ENCODE measurements around the gene OGFR.

The OGFR gene

DNA sequence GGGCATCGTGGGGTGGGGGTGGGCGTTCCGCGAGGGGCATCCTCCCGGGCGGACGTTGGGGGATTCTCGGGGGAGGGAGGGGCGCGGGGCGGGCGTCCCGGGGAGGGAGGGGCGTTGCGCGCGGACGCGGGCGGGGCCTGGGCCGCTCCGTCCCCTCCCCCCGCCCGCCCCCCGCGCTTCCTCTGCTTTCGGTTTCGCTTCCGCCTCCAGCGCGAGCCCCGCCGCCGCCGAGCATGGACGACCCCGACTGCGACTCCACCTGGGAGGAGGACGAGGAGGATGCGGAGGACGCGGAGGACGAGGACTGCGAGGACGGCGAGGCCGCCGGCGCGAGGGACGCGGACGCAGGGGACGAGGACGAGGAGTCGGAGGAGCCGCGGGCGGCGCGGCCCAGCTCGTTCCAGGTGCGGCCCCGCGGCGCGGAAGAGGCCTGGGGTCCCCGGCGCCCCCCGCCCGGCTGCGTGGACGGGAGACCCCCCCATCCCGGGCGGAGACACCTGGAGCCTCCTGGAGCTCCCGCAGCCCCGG is at the start of gene OGFR:
TSS of gene OGFR (plus strand) at position 209 of the 528 bp plus-strand sequence. CDS start at position 234, 25 bp downstream.
- peak in 11 of 14 donors; percentile 21 to 66 (median 36) for DNase-seq

- no peak for DNase-seq
These were observed 49.7 kb upstream of the OGFR start for GRCh38 chr20:62754991-62755356.

- peak in 2 of 14 donors; percentile 9 to 33 for DNase-seq
These were observed 48.6 kb upstream of the OGFR start for GRCh38 chr20:62755817-62756724.

- DNase-seq = no peak
These were observed 46.3 kb upstream of the OGFR start for GRCh38 chr20:62758226-62758912.

DNA sequence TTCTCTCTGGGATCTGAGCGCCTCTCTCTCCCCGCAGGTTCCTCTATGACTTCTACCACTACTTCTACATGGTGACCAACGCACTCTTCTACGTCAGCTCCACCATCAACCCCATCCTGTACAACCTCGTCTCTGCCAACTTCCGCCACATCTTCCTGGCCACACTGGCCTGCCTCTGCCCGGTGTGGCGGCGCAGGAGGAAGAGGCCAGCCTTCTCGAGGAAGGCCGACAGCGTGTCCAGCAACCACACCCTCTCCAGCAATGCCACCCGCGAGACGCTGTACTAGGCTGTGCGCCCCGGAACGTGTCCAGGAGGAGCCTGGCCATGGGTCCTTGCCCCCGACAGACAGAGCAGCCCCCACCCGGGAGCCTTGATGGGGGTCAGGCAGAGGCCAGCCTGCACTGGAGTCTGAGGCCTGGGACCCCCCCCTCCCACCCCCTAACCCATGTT is 44.6 kb upstream of the OGFR start:
- DNase-seq = no peak

- no peak for DNase-seq
These were observed 44.2 kb upstream of the OGFR start for GRCh38 chr20:62760471-62760855.

DNA sequence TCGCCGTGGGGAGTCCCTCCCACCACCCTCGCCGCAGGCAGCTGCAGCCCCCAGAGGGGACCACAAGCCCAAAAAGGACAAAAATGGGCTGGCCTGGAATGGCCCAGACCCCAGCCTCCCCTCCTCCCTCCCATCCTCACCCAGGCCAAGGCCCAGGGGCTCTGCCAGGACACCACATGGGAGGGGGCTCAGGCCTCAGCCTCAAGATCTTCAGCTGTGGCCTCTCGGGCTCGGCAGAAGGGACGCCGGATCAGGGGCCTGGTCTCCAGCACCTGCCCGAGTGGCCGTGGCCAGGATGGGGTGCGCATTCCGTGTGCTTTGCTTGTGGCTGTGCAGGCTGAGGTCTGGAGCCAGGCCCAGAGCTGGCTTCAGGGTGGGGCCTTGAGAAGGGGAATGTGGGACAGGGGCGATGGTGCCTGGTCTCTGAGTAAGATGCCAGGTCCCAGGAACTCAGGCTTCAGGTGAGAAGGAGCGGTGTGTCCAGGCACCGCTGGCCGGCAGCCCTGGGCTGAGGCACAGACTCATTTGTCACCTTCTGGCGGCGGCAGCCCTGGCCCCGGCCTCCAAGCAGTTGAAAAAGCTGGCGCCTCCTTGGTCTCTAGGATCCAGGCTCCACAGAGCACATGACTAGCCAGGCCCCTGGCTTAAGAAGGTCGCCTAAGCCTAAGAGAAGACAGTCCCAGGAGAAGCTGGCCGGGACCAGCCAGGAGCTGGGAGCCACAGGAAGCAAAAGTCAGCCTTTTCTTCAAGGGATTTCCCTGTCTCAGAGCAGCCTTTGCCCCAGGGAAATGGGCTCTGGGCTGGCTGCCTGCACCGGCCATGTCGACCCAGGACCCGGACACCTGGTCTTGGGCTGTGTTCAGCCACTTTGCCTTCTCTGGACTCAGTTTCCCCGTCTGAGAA is 43.5 kb upstream of the OGFR start:
- peak in 7 of 14 donors; percentile 11 to 27 (median 18) for DNase-seq

DNA sequence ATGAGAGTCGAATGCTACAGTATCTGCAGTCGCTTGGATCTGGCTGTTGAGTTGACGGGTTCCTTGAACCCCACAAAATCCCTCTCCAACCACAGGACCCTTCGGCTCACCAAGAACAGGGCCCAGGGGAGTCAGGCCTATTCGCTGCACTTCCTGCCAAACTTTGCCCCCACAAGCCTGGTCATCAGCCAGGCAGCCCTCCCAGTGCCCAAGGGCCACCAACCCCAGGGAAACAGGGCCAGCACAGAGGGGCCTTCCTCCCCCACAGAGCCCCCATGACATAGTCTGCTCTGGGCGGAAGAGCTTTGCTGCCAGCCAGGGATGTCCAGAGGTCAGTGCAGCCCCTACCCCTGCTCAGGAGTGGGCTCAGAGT is 42.9 kb upstream of the OGFR start:
- no peak for DNase-seq

GRCh38 chr20:62762376-62762775 is 42.3 kb upstream of the OGFR start:
- DNase-seq = no peak

GRCh38 chr20:62762801-62763368 is 41.8 kb upstream of the OGFR start:
- DNase-seq = no peak

- no peak for DNase-seq
These were observed 41.2 kb upstream of the OGFR start for GRCh38 chr20:62763404-62763803.

DNA sequence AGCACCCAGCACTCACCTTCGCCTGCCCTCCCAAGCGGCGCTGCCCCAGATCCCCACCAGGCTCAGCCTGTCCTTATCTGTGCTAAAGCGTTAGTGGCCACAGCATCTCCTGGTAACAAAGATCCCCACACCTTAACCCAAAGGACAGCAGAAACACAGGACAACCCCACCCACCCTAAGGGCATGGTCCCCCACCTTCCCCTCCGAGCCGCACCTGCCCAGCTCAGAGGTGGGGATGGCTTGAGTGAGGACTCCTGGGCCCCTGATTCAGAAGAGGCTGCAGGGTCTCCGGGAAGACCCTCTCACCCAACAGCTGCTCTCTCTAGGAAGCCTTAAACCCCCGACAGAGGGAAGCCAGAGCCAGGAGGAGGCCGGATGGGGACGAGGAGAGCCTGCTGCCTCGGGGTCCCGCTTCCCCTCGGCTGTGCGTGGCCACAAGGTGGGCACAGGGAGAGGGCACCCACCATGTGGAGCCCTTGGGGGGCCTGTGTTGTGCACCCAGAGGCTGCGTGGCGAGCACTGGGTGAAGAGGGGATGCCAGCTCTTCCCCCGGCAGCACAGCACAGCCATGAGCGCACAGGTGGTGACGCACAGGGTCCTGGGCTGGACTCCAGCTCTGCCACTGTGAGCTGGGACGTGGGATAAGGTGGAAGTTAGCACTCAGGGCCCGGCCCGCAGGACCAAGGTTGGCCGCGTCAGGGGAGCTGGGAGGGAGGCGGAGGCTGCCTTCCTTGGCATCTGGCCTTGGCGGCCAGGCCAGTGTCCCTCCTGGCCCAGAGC is 40.3 kb upstream of the OGFR start:
- DNase-seq = no peak

DNA sequence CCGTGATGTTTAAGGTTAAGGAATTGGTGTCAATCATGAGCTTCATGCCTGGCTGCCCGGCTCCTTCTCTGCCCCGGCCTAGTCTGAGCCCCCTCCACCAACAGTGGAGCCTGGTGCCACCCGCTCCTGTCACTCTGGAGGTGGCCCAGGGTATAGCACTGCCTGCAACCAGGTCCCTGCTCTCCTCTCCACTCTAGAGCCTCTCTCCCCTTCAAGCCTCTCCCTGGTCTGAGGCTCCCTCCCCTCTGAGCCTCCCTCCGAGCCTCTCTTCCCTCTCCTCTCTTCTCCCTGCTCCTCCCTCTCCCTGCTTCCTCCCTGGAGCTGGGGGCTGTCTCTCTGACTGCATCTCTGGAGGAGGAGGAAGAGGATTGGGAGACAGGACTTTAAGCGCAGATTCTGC is 39.6 kb upstream of the OGFR start:
- no peak for DNase-seq

GRCh38 chr20:62765432-62766070 is 39.1 kb upstream of the OGFR start:
- DNase-seq = no peak

DNA sequence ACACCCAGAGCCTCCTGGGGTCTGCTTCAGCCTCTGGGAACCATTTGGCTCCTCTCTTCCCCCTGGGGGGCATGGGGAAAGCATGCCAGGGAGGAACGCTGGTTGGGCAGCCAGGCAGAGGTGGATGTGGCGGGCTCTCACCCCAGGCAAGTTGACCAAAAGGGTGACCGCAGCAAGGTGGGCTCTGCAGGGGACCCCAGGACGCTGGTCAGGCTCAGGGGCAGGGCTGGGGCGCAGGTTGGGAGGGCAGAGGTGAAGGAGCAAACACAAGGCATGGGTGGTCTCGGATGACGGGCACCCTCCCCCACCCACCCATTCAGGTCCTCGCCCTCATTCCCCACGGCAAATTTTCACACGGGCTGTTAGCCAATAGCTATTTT is 38.6 kb upstream of the OGFR start:
- no peak for DNase-seq

- no peak for DNase-seq
These were observed 37.9 kb upstream of the OGFR start for GRCh38 chr20:62766716-62767115.

DNA sequence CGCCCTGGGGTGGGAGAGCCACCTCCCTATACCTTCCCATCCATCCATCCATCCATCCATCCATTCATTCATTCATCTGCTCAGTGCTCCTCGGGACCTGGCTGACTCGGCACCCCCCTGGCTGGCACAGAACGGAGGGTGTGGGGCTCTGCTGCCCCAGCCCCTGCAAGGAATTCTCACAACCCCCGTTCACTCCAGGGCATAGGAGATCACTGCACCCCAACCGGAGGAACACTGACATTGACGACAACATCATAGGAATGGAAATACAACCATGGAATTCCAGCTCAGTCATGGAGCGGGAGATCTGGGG is 36.4 kb upstream of the OGFR start:
- no peak for DNase-seq

DNA sequence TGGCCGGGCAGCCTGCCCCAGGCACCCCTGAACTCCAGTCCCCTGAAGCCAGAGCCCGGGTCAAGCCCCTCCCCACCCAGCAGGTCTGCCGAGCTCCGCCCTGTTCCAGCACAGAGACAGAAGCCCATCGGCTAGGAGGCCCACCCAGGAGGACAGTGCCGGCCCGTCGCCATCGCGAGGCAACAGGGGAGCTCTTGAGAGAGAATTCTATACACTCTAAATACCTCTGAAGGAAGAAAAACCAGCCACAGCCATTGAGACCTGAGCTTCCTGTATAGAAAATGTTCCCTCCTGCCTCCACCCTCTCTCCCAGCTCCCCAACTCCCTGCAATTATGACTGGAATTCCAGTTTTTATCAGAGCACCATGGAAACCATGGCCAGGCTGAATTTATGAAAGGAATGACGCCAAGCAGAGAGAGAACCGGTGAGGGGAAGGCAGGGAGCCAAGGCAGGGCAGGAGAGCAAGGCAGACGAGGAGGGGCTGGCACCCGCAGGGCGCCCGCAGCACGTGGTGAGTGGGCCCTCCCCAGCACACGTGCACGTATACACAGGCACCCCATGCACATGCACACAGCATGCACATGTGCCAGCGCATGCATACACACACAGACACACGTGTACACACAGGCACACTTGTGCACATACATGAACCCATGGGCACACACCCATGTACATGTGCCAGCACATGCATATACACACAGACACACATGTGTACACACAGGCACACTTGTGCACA is 35.9 kb upstream of the OGFR start:
- DNase-seq = no peak

- DNase-seq = no peak
These were observed 35.1 kb upstream of the OGFR start for GRCh38 chr20:62769346-62770071.

All from C1 segment of cervical spinal cord (tissue), 14 donors.